Activated T-helper 17 cell treated with anti-CD3 and anti-CD28 coated beads, Interleukin-2, amount 50 U/mL, for 72 hours (primary cell): ENCODE measurements around the gene NFE2L3. TPM values are rescaled to one million over a fixed set of nuclear protein-coding genes. Genes with fewer than 3 reads are reported as not detected.
"Not testable (repeated sequence)": the region's sequence is repeated elsewhere in the genome, so short reads cannot be mapped to it uniquely, and the experiment has no call there.

ENCODE experiments used
- ATAC-seq: fragments of 150-1000 bp; cut with Tn5 transposase; replicated peaks from 2 replicates; pipeline ENCODE4 v1.10.0; 2021; ENCODE audit warnings: mild to moderate bottlenecking, moderate library complexity
- H3K27ac Mint-ChIP-seq: one replicate; pipeline ENCODE4 v1.8.0; 2022; ENCODE audit warnings: mixed read lengths
- H3K27me3 Mint-ChIP-seq: one replicate; pipeline ENCODE4 v1.8.0; 2022; ENCODE audit warnings: mixed read lengths
- H3K36me3 Mint-ChIP-seq: one replicate; pipeline ENCODE4 v1.8.0; 2022; ENCODE audit warnings: low read depth, mild to moderate bottlenecking, mixed read lengths
- H3K4me1 Mint-ChIP-seq: one replicate; pipeline ENCODE4 v1.8.0; 2022; ENCODE audit warnings: mixed read lengths
- H3K4me3 Mint-ChIP-seq: one replicate; pipeline ENCODE4 v1.8.0; 2022; ENCODE audit warnings: mild to moderate bottlenecking, mixed read lengths
- H3K9me3 Mint-ChIP-seq: one replicate; pipeline ENCODE4 v1.8.0; 2022; ENCODE audit warnings: mixed read lengths
- total RNA-seq, 2 donors: library from RNA; stranded (reverse); gene quantifications; one replicate each; pipeline ENCODE4 v1.2.3, GENCODE V29; 2022

The NFE2L3 gene
- total RNA-seq, 2 donors from 2014 or later, result 24.1 to 27.6 TPM

- H3K27ac Mint-ChIP-seq, result peak overlapping the region; percentile 59
- peaks cover 96% of the 10 kb centered on the region for H3K36me3 Mint-ChIP-seq
- no peak for ATAC-seq
- peaks cover 43% of the 10 kb centered on the region for H3K4me1 Mint-ChIP-seq
- H3K27me3 Mint-ChIP-seq, result no peaks in the 10 kb centered on the region
- no peaks in the 10 kb centered on the region for H3K9me3 Mint-ChIP-seq
- H3K4me3 Mint-ChIP-seq, result no peak overlapping the region
Observed at GRCh38 chr7:26183545-26184280, 31.7 kb downstream of the NFE2L3 start.

DNA sequence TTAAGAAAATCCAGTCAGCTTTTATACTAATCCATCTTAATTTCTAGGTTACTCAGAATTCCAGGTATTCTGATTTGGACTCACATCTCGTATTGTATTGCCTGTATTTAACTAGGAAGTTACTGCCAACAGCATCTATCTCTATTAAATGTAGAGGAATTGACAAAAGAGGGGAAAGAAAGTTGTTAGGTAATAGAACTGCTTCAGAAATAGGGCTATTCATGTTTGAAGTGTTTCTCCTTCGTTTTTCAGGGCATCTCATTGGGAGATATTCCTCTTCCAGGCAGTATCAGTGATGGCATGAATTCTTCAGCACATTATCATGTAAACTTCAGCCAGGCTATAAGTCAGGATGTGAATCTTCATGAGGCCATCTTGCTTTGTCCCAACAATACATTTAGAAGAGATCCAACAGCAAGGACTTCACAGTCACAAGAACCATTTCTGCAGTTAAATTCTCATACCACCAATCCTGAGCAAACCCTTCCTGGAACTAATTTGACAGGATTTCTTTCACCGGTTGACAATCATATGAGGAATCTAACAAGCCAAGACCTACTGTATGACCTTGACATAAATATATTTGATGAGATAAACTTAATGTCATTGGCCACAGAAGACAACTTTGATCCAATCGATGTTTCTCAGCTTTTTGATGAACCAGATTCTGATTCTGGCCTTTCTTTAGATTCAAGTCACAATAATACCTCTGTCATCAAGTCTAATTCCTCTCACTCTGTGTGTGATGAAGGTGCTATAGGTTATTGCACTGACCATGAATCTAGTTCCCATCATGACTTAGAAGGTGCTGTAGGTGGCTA, 32.5 kb downstream of the NFE2L3 start:
- ATAC-seq, result peak; percentile 37
- H3K9me3 Mint-ChIP-seq, result not testable (repeated sequence)
- H3K4me1 Mint-ChIP-seq, result peaks cover 51% of the 10 kb centered on the region

GRCh38 chr7:26185131-26185843, 33.3 kb downstream of the NFE2L3 start:
- no peaks in the 10 kb centered on the region for H3K27me3 Mint-ChIP-seq
- peak; percentile 52 for ATAC-seq
- peaks cover 49% of the 10 kb centered on the region for H3K4me1 Mint-ChIP-seq
- H3K9me3 Mint-ChIP-seq, result no peaks in the 10 kb centered on the region
- peaks cover 98% of the 10 kb centered on the region for H3K36me3 Mint-ChIP-seq
- H3K4me3 Mint-ChIP-seq, result peak overlapping the region; percentile 19
- peak overlapping the region; percentile 51 for H3K27ac Mint-ChIP-seq

More for the DNA sequence above, 32.5 kb downstream of the NFE2L3 start:
- H3K4me3 Mint-ChIP-seq, H3K27me3 Mint-ChIP-seq: not testable (repeated sequence)
- peaks cover 97% of the 10 kb centered on the region for H3K36me3 Mint-ChIP-seq
- H3K27ac Mint-ChIP-seq, result peak overlapping the region; percentile 59

GRCh38 chr7:26185844-26186180, 33.8 kb downstream of the NFE2L3 start:
- Mint-ChIP-seq H3K4me1 (peaks cover 51% of the 10 kb centered on the region), H3K27ac (peak overlapping the region; percentile 51), H3K27me3 (no peaks in the 10 kb centered on the region), H3K9me3 (no peaks in the 10 kb centered on the region), H3K36me3 (peaks cover 98% of the 10 kb centered on the region), H3K4me3 (peak overlapping the region; percentile 19)
- ATAC-seq, result no peak

DNA sequence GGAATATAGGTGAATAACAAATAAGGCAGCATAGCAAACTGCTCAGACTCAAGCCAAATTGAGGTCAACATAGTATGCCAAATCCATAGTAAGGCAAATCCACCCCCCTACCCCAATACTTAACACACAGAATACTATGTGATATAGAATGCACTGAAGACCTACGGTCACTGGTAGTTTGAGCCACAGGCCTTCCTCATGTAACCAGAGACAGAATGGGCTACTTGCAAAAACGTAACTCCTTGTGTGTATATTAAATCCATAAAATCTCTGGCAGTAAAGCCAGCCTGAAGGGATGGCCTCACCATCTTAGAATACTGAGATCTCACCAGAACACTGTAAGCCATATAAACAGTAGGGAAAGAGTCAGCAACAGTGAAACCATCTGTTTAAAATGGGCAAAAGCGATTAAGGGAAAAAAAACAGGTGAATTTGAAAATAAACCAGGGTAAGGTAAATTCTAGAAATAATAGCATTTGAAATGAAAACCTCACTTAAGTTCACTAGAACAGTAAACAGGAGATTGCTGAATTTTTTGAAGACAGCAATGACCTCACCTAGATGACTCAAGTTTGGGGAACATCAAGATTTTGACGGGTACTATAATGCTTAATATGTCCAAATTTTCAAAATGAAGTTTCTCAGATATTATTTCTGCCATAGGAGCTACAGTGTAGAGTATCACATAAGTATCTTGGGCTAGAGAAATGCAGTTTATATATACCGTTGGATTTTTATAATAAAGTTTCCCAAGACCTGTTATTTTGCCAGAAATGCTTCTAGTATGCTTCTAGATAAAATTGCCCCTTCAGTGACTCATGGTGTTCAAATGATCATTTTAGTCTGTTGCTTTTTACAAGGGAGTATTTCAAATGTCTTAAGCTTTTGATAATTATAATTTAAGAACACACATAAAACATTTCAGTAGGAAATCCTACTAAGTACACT, 34.6 kb downstream of the NFE2L3 start:
- peak overlapping the region; percentile 19 for H3K4me3 Mint-ChIP-seq
- H3K36me3 Mint-ChIP-seq, result peaks cover 98% of the 10 kb centered on the region
- H3K27me3 Mint-ChIP-seq, result no peaks in the 10 kb centered on the region
- peak; percentile 44 for ATAC-seq
- H3K4me1 Mint-ChIP-seq, result peaks cover 49% of the 10 kb centered on the region
- H3K9me3 Mint-ChIP-seq, result no peaks in the 10 kb centered on the region
- peak overlapping the region; percentile 77 for H3K27ac Mint-ChIP-seq

DNA sequence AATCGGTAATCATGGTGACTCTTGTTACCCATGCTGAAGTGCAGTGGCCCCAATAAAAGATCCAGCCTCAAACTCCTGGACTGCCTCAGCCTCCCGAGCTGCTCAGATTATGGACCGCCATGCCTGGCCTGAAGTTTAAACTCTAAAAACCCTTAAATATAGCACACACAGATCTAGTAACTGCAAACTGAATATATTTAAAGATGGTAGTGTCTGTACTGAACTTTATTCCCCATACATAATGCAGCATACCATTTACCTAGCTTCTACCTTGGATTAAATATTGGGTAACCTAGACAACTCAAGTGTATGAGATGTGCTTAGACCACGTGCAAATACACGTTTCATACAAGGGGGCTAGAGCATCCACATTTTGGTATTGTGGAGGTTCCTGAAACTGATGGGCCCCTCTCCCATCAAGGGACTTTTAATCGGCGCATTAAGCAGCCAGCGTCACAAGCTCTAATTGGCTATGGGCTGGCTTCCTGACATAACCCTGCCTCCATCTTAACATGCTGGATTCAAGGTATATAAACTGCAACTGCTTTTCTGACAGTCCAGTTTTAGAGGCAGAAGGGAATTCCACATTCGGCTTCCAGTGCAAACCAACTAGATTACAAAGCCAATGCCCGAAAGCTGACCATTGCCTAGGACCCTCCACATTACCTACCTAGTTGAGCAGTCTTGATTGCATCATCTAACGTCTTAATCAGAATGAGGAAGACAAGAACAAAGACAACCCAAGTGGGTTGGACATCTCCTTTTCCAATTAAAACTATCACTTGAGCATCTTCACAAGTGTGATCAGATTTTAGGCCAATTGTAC, 35.6 kb downstream of the NFE2L3 start:
- H3K27me3 Mint-ChIP-seq, result no peaks in the 10 kb centered on the region
- H3K4me3 Mint-ChIP-seq, result peak overlapping the region; percentile 19
- H3K27ac Mint-ChIP-seq, result peak overlapping the region; percentile 77
- peaks cover 98% of the 10 kb centered on the region for H3K36me3 Mint-ChIP-seq
- no peaks in the 10 kb centered on the region for H3K9me3 Mint-ChIP-seq
- peaks cover 55% of the 10 kb centered on the region for H3K4me1 Mint-ChIP-seq
- ATAC-seq, result no peak

- ATAC-seq, result peak; percentile 18
- Mint-ChIP-seq H3K4me1 (peaks cover 63% of the 10 kb centered on the region), H3K9me3 (no peaks in the 10 kb centered on the region), H3K36me3 (peaks cover 99% of the 10 kb centered on the region), H3K4me3 (peak overlapping the region; percentile 35), H3K27me3 (no peaks in the 10 kb centered on the region), H3K27ac (peak overlapping the region; percentile 75)
Observed at GRCh38 chr7:26188206-26188956, 36.4 kb downstream of the NFE2L3 start.

GRCh38 chr7:26188957-26189541, 37.1 kb downstream of the NFE2L3 start:
- Mint-ChIP-seq H3K9me3 (no peaks in the 10 kb centered on the region), H3K4me1 (peaks cover 69% of the 10 kb centered on the region), H3K36me3 (peaks cover 99% of the 10 kb centered on the region), H3K27me3 (no peaks in the 10 kb centered on the region), H3K4me3 (no peak overlapping the region), H3K27ac (peak overlapping the region; percentile 75)
- no peak for ATAC-seq

GRCh38 chr7:26189697-26190096, 37.7 kb downstream of the NFE2L3 start:
- no peak for ATAC-seq
- Mint-ChIP-seq H3K4me3 (no peak overlapping the region), H3K27ac (peak overlapping the region; percentile 75)

GRCh38 chr7:26190417-26190869, 38.4 kb downstream of the NFE2L3 start:
- Mint-ChIP-seq H3K36me3 (peaks cover 99% of the 10 kb centered on the region), H3K4me3 (peak overlapping the region; percentile 18), H3K9me3 (no peaks in the 10 kb centered on the region), H3K27ac (no peak overlapping the region), H3K27me3 (no peaks in the 10 kb centered on the region), H3K4me1 (peaks cover 76% of the 10 kb centered on the region)
- no peak for ATAC-seq

More at GRCh38 chr7:26189697-26190096, 37.7 kb downstream of the NFE2L3 start:
- peaks cover 99% of the 10 kb centered on the region for H3K36me3 Mint-ChIP-seq
- no peaks in the 10 kb centered on the region for H3K27me3 Mint-ChIP-seq
- H3K9me3 Mint-ChIP-seq, result no peaks in the 10 kb centered on the region
- H3K4me1 Mint-ChIP-seq, result peaks cover 74% of the 10 kb centered on the region

- H3K27me3 Mint-ChIP-seq, result no peaks in the 10 kb centered on the region
- H3K4me3 Mint-ChIP-seq, result peak overlapping the region; percentile 18
- H3K36me3 Mint-ChIP-seq, result peaks cover 100% of the 10 kb centered on the region
- H3K9me3 Mint-ChIP-seq, result no peaks in the 10 kb centered on the region
- peaks cover 80% of the 10 kb centered on the region for H3K4me1 Mint-ChIP-seq
- ATAC-seq, result no peak
- H3K27ac Mint-ChIP-seq, result peak overlapping the region; percentile 89
Observed at GRCh38 chr7:26191233-26191973, 39.4 kb downstream of the NFE2L3 start.
